ENCODE data around the gene IL22RA2.
"Not testable (repeated sequence)": the region's sequence is repeated elsewhere in the genome, so short reads cannot be mapped to it uniquely, and the experiment has no call there.

Gene IL22RA2

DNA sequence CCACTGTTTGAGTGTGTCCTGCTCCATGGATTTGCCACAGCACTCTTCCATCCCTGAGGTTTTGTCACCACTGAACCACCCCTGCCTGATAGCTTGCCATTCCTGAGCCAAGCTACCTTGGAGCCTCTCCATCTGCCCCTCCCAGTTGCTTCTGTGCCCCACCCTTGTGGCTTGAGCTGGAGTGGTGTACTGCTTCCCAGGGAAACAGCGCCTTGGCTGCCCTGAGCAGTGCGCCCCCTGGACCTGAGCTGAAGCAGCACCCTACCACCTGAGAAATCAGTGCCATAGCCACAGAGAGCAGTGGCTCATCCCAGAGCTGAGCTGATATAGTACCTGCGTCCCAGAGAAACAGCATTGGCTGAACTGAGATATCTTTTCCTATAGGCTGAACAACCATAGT lies 40.3 kb downstream of the IL22RA2 start:
- no peak overlapping the region for H3K27ac Mint-ChIP-seq
- H3K36me3 Mint-ChIP-seq: peaks cover 7% of the 10 kb centered on the region
- H3K9me3 Mint-ChIP-seq (ENCODE audit: low read depth): peaks cover 14% of the 10 kb centered on the region
- H3K4me3 Mint-ChIP-seq: no peak overlapping the region
- no peaks in the 10 kb centered on the region for H3K4me1 Mint-ChIP-seq (ENCODE audit: low read depth)
- H3K27me3 Mint-ChIP-seq: peaks cover 10% of the 10 kb centered on the region

DNA sequence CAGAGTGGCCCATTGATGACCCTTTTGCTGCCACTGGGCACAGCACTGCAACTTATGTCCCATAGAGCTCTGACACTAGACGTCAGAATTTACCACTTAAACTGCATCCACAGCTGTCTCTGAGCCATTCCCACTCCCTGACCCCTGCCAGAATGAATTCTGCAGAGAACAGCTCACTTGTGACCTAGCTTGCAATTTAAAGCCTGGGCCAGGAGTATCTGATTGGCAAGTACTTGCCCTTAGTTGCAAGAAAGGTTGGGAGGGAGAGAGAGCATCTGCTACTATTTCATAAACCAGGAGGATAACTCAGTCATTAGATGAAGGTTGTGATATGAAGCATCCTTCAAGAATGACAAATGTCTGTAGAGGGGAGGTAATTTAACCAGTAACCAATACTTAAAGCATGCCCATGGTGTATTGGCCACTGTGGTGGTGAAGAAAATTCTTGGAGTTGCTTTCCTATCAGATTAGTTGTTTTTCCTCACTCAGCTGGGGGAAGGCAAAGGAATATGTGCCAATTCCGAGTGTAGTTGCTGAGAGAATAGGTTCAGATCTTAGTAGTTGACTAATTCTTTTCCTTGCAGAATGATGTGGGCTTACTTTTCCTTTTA lies 46.5 kb downstream of the IL22RA2 start:
- H3K4me1 Mint-ChIP-seq (ENCODE audit: low read depth): no peaks in the 10 kb centered on the region
- no peak overlapping the region for H3K27ac Mint-ChIP-seq
- H3K36me3 Mint-ChIP-seq: no peaks in the 10 kb centered on the region
- peaks cover 6% of the 10 kb centered on the region for H3K9me3 Mint-ChIP-seq (ENCODE audit: low read depth)
- no peak overlapping the region for H3K4me3 Mint-ChIP-seq
- peaks cover 7% of the 10 kb centered on the region for H3K27me3 Mint-ChIP-seq

DNA sequence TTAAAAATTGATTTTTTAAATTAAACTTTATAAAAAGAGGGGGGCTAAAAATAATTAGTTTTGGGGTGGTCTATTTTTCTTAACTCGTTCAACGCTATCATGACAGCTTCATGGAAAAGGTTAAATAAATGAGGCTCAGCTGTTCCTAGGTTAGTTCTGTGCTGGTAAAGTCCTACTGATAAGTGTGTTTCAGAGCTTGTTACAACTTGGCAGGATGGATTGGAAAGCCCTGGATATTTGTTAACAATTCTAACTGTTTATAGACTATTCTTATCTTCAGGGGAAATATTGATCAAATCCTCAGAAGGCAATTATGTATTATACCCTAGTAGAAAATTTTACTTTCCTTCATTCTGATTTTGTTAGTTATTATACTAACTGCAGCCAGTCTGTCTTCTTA lies 50.4 kb downstream of the IL22RA2 start:
- H3K27ac Mint-ChIP-seq: no peak overlapping the region
- H3K9me3 Mint-ChIP-seq (ENCODE audit: low read depth): peaks cover 3% of the 10 kb centered on the region
- H3K4me1 Mint-ChIP-seq (ENCODE audit: low read depth): no peaks in the 10 kb centered on the region
- peaks cover 4% of the 10 kb centered on the region for H3K36me3 Mint-ChIP-seq
- H3K4me3 Mint-ChIP-seq: no peak overlapping the region
- no peaks in the 10 kb centered on the region for H3K27me3 Mint-ChIP-seq

DNA sequence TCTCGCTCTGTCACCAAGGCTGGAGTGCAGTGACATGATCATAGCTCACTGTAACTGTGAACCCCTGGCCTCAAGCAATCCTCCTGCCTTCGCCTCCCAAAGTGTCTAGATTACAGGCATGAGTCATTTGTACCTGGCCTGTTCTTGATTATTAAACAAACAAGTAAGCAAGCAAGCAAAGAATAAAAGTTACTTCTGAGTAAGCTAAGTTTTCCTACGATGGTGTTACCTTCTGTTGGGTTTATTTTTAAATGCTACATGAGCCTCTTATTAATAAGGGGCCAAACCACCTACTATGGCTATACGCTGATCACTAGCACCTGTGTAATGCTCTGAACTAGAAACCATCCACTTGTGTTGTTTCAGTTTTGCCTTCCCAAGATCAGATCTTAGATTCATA lies 50.8 kb downstream of the IL22RA2 start:
- Mint-ChIP-seq H3K27ac (no peak overlapping the region), H3K4me3 (no peak overlapping the region), H3K36me3 (peaks cover 4% of the 10 kb centered on the region), H3K27me3 (no peaks in the 10 kb centered on the region), H3K4me1 (ENCODE audit: low read depth) (no peaks in the 10 kb centered on the region), H3K9me3 (ENCODE audit: low read depth) (peaks cover 3% of the 10 kb centered on the region)

DNA sequence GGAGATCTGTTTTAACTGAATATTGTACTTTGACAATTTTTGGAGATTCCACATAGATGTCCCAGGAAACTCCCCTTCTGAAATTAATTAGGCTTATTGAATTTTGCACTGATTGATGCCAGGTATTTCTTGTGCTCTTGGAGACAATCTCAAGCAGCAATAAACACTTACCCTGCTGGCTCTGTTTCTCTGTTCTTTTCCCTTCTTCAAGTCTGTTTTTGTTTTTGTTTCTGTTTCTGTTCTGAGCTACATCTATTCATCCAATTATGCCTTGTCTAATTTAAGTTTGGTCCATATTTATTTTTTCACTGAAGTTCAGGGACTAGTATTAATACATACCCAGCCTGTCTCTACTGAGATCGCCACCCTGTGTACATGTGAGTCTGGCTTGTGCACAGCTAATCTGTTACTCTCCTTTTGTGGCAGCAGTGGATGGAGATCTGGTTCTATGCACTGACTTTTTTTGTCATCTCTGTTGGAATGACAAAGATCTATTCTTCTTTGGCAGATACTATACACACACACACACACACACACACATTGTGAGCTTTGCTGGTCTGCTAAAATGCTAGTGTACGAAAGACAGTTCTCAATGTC lies 51.9 kb downstream of the IL22RA2 start:
- H3K27ac Mint-ChIP-seq: no peak overlapping the region
- H3K36me3 Mint-ChIP-seq: peaks cover 4% of the 10 kb centered on the region
- no peaks in the 10 kb centered on the region for H3K27me3 Mint-ChIP-seq
- H3K4me3 Mint-ChIP-seq: no peak overlapping the region
- H3K9me3 Mint-ChIP-seq (ENCODE audit: low read depth): peaks cover 3% of the 10 kb centered on the region
- H3K4me1 Mint-ChIP-seq (ENCODE audit: low read depth): no peaks in the 10 kb centered on the region

DNA sequence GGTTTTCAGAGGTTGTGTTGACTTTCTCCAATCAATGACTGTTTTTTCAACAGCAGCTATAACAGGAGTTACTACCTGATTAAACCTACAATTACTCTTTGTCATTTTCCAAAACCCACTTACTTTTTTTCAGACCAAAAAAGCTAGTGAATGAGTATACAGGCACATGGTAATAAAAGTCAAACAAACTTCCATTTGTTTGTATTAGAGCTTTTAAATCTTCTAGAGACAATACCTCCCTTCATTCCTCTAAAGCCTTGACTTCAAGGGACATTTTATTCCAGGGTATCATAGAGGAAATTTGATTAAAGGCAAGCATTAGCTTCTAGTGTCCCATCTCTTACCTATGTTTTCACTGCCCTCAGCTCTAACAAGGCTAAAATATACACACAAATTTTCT lies 52.7 kb downstream of the IL22RA2 start:
- Mint-ChIP-seq H3K4me1 (ENCODE audit: low read depth) (no peaks in the 10 kb centered on the region), H3K9me3 (ENCODE audit: low read depth) (peaks cover 3% of the 10 kb centered on the region), H3K27ac (no peak overlapping the region), H3K36me3 (peaks cover 4% of the 10 kb centered on the region), H3K27me3 (no peaks in the 10 kb centered on the region), H3K4me3 (no peak overlapping the region)

DNA sequence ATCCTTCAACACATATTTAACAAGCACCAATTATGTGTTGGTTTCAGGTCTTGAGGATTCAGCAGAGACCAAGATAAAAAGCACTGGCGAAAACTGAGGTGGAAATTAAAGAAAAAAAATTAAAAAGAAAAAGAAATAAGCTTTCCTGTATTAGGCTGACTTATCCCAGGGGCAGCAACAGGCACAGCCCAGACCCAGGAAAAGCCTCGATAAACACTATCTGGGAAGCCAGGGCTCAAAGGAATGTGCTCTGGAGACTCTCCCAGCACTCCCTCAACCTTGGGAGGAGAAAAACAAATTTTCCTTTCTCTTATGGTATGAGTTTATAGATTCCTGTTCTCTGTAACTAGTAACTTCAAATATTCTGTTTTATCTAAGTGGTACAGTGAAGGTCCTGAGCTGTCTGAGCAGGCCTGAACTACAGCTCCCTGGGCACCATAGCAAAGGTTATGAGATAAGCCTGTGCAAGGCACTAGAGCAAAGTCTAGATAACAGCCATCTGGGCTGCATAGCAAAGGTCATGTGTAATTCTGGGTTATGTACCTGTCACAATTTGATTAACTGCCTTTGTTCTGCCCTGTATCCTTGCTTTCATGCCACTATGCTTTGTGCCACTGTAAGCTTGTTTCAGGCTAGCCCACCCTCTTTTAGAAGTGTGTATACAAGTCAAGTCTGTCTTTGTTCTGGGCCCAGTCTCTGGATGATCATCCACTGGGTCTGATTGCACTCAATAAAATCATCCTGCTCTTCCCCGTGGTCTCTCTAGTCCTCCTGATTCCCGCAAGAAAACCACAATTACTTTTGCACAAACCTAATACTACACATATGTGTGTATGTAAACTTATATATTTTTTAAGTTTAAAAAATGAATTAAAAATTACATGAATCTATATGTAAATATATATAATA lies 54.0 kb downstream of the IL22RA2 start:
- Mint-ChIP-seq H3K36me3 (peaks cover 4% of the 10 kb centered on the region), H3K4me3 (no peak overlapping the region), H3K27ac (no peak overlapping the region), H3K4me1 (ENCODE audit: low read depth) (no peaks in the 10 kb centered on the region), H3K27me3 (no peaks in the 10 kb centered on the region), H3K9me3 (ENCODE audit: low read depth) (peaks cover 3% of the 10 kb centered on the region)

DNA sequence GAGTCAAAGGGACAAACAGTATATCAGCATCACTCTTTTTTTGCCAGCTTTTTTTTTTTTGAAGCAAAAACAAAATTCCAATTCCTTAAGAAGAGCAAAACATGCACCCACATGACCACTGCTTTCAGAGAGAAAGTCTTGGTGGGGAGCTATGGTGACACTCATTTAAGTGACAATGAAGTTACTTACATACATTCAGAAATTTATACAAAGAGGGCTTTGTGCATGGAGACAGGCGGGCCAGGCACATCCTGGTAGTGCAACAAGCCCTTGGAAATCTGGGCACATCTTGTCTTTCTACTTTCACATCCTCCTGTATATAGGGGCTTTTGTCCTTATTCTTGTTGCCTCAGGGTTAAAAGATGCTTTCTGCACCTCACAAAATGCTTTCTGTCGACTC lies 55.9 kb downstream of the IL22RA2 start:
- no peak overlapping the region for H3K27ac Mint-ChIP-seq
- H3K36me3 Mint-ChIP-seq: peaks cover 4% of the 10 kb centered on the region
- H3K9me3 Mint-ChIP-seq (ENCODE audit: low read depth): peaks cover 3% of the 10 kb centered on the region
- H3K4me3 Mint-ChIP-seq: no peak overlapping the region
- H3K27me3 Mint-ChIP-seq: no peaks in the 10 kb centered on the region
- no peaks in the 10 kb centered on the region for H3K4me1 Mint-ChIP-seq (ENCODE audit: low read depth)

DNA sequence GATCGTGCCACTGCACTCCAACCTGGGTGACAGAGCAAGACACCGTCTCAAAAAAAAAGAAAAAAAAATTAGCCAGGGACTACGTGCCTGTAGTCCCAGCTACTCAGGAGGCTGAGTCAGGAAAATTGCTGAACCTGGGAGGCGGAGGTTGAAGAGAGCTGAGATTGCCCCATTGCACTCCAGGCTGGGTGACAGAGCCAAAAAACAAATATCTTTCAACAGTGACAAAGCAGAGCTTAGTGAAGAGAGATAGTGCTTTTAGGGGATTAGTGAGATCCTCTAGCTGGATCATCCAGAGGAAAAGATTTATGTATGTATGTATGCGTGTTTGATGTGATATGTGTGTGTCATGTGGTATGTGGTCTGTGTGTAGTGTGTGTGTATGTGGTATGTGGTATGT lies 56.6 kb downstream of the IL22RA2 start:
- peaks cover 4% of the 10 kb centered on the region for H3K36me3 Mint-ChIP-seq
- no peak overlapping the region for H3K27ac Mint-ChIP-seq

DNA sequence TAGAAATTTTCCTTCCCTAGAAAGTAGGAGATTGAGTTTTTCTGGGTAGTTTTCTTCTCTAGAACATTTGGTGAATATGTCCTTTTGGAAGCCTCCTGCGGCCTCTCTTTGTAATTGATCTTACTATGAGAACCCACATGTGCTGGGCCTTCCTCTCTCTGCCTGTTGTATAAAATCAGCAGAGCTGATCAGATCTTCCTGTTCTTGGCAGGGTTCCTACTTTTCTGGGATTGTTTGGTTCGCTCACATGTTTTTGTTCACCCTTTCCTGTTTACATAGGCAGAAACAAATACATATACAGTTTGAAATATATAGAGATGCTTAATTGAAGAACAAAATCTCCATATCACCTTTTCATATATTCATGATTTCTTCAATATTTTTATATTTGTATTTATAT lies 57.8 kb downstream of the IL22RA2 start:
- H3K4me1 Mint-ChIP-seq (ENCODE audit: low read depth): no peaks in the 10 kb centered on the region
- peaks cover 3% of the 10 kb centered on the region for H3K9me3 Mint-ChIP-seq (ENCODE audit: low read depth)
- no peak overlapping the region for H3K27ac Mint-ChIP-seq
- H3K27me3 Mint-ChIP-seq: no peaks in the 10 kb centered on the region
- H3K36me3 Mint-ChIP-seq: peaks cover 4% of the 10 kb centered on the region
- H3K4me3 Mint-ChIP-seq: no peak overlapping the region

More for the DNA sequence above, 56.6 kb downstream of the IL22RA2 start:
- H3K9me3 Mint-ChIP-seq (ENCODE audit: low read depth): peaks cover 3% of the 10 kb centered on the region
- H3K4me3 Mint-ChIP-seq: no peak overlapping the region
- no peaks in the 10 kb centered on the region for H3K27me3 Mint-ChIP-seq
- H3K4me1 Mint-ChIP-seq (ENCODE audit: low read depth): no peaks in the 10 kb centered on the region

DNA sequence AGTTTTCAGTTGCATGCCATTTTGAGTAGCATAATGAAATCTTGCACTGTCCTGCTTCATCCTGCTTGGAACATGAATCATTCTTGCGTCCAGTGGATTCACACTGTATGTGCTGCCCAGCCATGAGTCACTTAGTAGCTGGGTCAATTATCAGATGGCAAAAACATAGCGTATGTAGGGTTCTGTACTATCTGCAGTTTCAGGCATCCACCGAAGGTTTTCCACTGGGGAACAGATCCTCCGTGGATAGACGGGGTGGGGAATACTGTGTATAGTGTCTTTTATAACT lies 61.4 kb downstream of the IL22RA2 start:
- no peak overlapping the region for H3K27ac Mint-ChIP-seq
- peaks cover 2% of the 10 kb centered on the region for H3K36me3 Mint-ChIP-seq
- no peak overlapping the region for H3K4me3 Mint-ChIP-seq
- H3K4me1 Mint-ChIP-seq (ENCODE audit: low read depth): no peaks in the 10 kb centered on the region
- H3K9me3 Mint-ChIP-seq (ENCODE audit: low read depth): no peaks in the 10 kb centered on the region
- peaks cover 4% of the 10 kb centered on the region for H3K27me3 Mint-ChIP-seq

DNA sequence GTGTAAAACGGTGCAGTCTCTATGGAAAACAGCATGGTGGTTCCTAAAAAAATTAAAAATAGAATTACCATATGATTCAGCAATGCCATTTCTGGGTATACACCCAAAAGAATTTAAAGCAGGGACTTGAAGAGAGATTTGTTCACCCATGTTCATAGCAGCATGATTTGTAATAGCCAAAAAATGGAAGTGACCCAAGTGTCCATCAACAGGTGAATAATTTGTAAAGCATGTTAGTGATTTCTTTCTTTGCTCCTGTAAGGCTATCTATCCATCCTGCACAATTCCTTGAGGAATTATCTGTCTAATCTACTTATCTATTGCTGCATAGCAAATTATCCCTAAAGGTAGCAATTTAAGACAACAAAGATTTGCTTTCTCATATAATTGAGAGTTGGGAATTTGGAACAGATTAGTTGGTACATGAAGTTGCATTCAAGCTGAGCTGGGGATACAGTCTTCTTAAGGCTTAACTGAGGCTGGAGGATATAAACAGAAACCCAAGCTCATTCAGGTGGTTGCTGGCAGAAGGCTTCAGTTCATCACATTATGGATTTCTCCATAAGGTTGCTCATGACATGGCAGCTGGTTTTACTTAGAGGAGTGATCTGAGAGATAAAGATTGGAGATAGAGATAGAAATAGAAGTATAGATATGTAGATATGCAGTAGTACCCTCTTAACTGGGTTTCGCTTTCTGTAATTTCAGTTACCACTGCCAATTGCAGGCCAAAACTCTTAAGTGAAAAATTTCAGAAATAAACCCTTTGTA lies 62.0 kb downstream of the IL22RA2 start:
- Mint-ChIP-seq H3K36me3 (peaks cover 2% of the 10 kb centered on the region), H3K4me1 (ENCODE audit: low read depth) (no peaks in the 10 kb centered on the region), H3K9me3 (ENCODE audit: low read depth) (no peaks in the 10 kb centered on the region), H3K27ac (no peak overlapping the region), H3K27me3 (peaks cover 4% of the 10 kb centered on the region), H3K4me3 (no peak overlapping the region)

DNA sequence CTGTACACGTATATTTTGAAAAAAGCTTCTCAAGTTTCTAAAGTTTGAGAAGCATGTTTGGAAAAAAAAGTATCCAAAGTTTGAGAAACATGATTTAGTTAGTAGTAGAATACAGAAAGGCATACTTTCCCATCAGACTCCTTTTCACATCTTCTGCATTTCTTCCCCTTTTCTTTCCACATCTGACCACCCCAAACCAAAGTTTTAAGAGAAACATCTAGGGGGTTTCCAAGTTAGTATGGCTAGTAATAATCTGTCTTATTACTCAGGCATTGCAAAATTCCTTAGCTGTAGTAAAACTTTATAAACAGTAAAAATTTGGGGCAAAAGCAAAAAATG lies 65.7 kb downstream of the IL22RA2 start:
- Mint-ChIP-seq H3K27ac (no peak overlapping the region), H3K4me1 (ENCODE audit: low read depth) (no peaks in the 10 kb centered on the region), H3K27me3 (peaks cover 4% of the 10 kb centered on the region), H3K36me3 (peaks cover 2% of the 10 kb centered on the region), H3K4me3 (no peak overlapping the region), H3K9me3 (ENCODE audit: low read depth) (no peaks in the 10 kb centered on the region)

DNA sequence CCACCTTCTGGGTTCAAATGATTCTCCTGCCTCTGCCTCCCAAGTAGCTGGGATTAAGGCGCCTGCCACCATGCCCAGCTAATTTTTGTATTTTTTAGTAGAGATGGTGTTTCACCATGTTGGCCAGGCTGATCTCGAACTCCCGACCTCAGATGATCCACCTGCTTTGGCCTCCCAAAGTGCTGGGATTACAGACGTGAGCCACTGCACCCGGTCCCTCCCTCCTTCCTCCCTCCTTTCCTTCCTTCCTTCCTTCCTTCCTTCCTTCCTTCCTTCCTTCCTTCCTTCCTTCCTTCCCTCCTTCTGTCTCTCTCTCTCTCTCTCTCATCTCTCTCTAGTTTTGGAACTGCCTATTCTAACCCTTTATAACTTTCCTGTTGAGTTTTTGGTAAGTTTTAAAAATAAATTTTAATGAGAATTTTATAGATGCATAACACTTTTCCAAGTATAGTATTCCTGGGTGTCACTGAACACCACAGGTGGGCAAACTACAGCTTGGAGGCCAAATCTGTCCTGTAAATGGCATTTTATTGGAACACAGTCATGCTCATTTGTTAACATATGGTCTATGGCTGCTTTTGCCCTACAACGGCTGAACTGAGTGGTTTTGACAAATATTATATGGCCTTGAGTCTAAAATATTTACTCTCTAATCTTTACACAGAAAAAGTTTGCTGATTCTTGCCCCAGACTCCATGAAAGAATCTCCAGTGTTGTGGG lies 66.2 kb downstream of the IL22RA2 start:
- H3K36me3 Mint-ChIP-seq: not testable (repeated sequence)

More for the DNA sequence above, 66.2 kb downstream of the IL22RA2 start:
- H3K27ac Mint-ChIP-seq; H3K9me3 Mint-ChIP-seq (ENCODE audit: low read depth); H3K27me3 Mint-ChIP-seq; H3K4me3 Mint-ChIP-seq; H3K4me1 Mint-ChIP-seq (ENCODE audit: low read depth): not testable (repeated sequence)

All from activated naive CD8-positive, alpha-beta T cell (primary cell).